AG10803 (cell line): Measurements from ENCODE around the gene STIMATE.

Experiments
- DNase-seq: peaks from one replicate; pipeline ENCODE4 v3.0.0; 2010; ENCODE audit warnings: low read depth
- H3K4me3 ChIP-seq: 2 replicates; pipeline ENCODE4 v1.5.1; 2011; ENCODE audit warnings: mild to moderate bottlenecking, low read length, control low read depth
- CTCF ChIP-seq: conservative IDR thresholded peaks from 2 replicates; pipeline ENCODE4 v1.5.1; 2011; ENCODE audit warnings: mild to moderate bottlenecking, low read length, control low read depth, inconsistent platforms

The STIMATE gene

GRCh38 chr3:52897130-52898122 lies at the start of gene STIMATE:
Gene STIMATE, minus strand, starts transcription at chr3:52897548. Its CDS starts 98 bp downstream, at chr3:52897450.
- H3K4me3 ChIP-seq, result peak within 1 kb of the TSS; percentile 67
- DNase-seq, result peak; percentile 77
- no peak; the same call in 1 of the 2 replicates for TF ChIP-seq CTCF

- no peak overlapping the region for H3K4me3 ChIP-seq
- DNase-seq, result no peak
- no peak for TF ChIP-seq CTCF
These were observed 42.3 kb upstream of the STIMATE start for GRCh38 chr3:52939600-52939999.

- peak; percentile 62 for DNase-seq
- no peak overlapping the region for H3K4me3 ChIP-seq
- TF ChIP-seq CTCF, result peak; percentile 97
These were observed 37.5 kb upstream of the STIMATE start for GRCh38 chr3:52934630-52935530.

GRCh38 chr3:52931889-52932288 lies 34.5 kb upstream of the STIMATE start:
- TF ChIP-seq CTCF, result no peak
- DNase-seq, result no peak
- no peak overlapping the region for H3K4me3 ChIP-seq

GRCh38 chr3:52931328-52931727 lies 34.0 kb upstream of the STIMATE start:
- H3K4me3 ChIP-seq, result no peak overlapping the region
- no peak for TF ChIP-seq CTCF
- DNase-seq, result no peak

- no peak for DNase-seq
- no peak for TF ChIP-seq CTCF
- H3K4me3 ChIP-seq, result no peak overlapping the region
These were observed 33.4 kb upstream of the STIMATE start for GRCh38 chr3:52930748-52931147.
